HEK293 (cell line): ENCODE measurements around the gene B4GALNT3.

ENCODE experiments used
- CTCF ChIA-PET: fragments of 350-600 bp; formaldehyde crosslinking; extraction: SDS; loops from one replicate; lab custom pipeline; 2021; ENCODE audit warnings: antibody characterized with exemption; lab: Yijun Ruan, JAX
- POLR2A ChIA-PET: fragments of 300-600 bp; formaldehyde crosslinking; extraction: SDS; loops from one replicate; lab custom pipeline; 2020; ENCODE audit warnings: antibody characterized with exemption, inconsistent platforms; lab: Yijun Ruan, JAX
- H3K27ac ChIP-seq: fragments of 200-500 bp; sonication (Bioruptor generic); 2 replicates; pipeline ENCODE4 v1.5.1; 2014; ENCODE audit warnings: low read depth, low read length, control low read depth, inconsistent platforms; ENCODE audit errors: extremely low read depth
- H3K36me3 ChIP-seq, 2 experiments: fragments of 200-500 bp in 1 of 2; sonication (Bioruptor generic) in 1 of 2; 1 replicate in 1 of 2; 2 replicates in 1 of 2; pipeline ENCODE4 v1.5.1; 2014 to 2017; ENCODE audit warnings: inconsistent platforms in 2 of 2, low read length in 2 of 2; ENCODE audit not compliant: control insufficient read depth in 2 of 2, insufficient read depth in 1 of 2
- H3K4me1 ChIP-seq: fragments of 200-500 bp; sonication (Bioruptor generic); 2 replicates; pipeline ENCODE4 v1.5.1; 2014; ENCODE audit warnings: mild to moderate bottlenecking, low read length, inconsistent platforms; ENCODE audit not compliant: control insufficient read depth, insufficient read depth
- H3K4me3 ChIP-seq: 2 replicates; pipeline ENCODE4 v1.5.1; 2011; ENCODE audit warnings: low read depth, mild to moderate bottlenecking, control low read depth, low read length, moderate library complexity
- H3K9me3 ChIP-seq: fragments of 200-500 bp; sonication (Bioruptor generic); 2 replicates; pipeline ENCODE4 v1.5.1; 2014; ENCODE audit warnings: low read depth, low read length, inconsistent platforms; ENCODE audit not compliant: control insufficient read depth, insufficient read depth
- BCL11A ChIP-seq: fragments of 450-650 bp; formaldehyde crosslinking; IDR thresholded peaks from 2 replicates; pipeline ENCODE4 v1.5.1; 2016; ENCODE audit warnings: low read depth, missing biosample characterization, missing genetic modification characterization
- KLF1 ChIP-seq: fragments of 450-650 bp; formaldehyde crosslinking; IDR thresholded peaks from 2 replicates; pipeline ENCODE4 v1.5.1; 2016; ENCODE audit warnings: missing biosample characterization, missing genetic modification characterization
- OVOL3 ChIP-seq: fragments of 450-650 bp; formaldehyde crosslinking; IDR thresholded peaks from 2 replicates; pipeline ENCODE4 v1.5.1; 2016; ENCODE audit warnings: missing biosample characterization, missing genetic modification characterization
- PBX3 ChIP-seq: sonication (generic); formaldehyde crosslinking; IDR thresholded peaks from 2 replicates; pipeline ENCODE4 v1.8.1; 2022; ENCODE audit warnings: mild to moderate bottlenecking, moderate library complexity, missing genetic modification reagents
- RBAK ChIP-seq: fragments of 450-650 bp; formaldehyde crosslinking; IDR thresholded peaks from 2 replicates; pipeline ENCODE4 v1.5.1; 2016; ENCODE audit warnings: missing biosample characterization, missing genetic modification characterization
- ZFP69B ChIP-seq: fragments of 450-650 bp; formaldehyde crosslinking; IDR thresholded peaks from 2 replicates; pipeline ENCODE4 v1.5.1; 2016; ENCODE audit warnings: missing biosample characterization, missing genetic modification characterization
- ZNF112 ChIP-seq: fragments of 450-650 bp; formaldehyde crosslinking; IDR thresholded peaks from 2 replicates; pipeline ENCODE4 v1.5.0; 2017; ENCODE audit warnings: missing biosample characterization, missing genetic modification characterization
- ZNF155 ChIP-seq: fragments of 450-650 bp; formaldehyde crosslinking; IDR thresholded peaks from 2 replicates; pipeline ENCODE4 v1.5.1; 2016; ENCODE audit warnings: missing biosample characterization, missing genetic modification characterization
- ZNF157 ChIP-seq: fragments of 450-650 bp; formaldehyde crosslinking; IDR thresholded peaks from 2 replicates; pipeline ENCODE4 v1.5.1; 2016; ENCODE audit warnings: missing biosample characterization, missing genetic modification characterization
- ZNF174 ChIP-seq: fragments of 450-650 bp; formaldehyde crosslinking; IDR thresholded peaks from 2 replicates; pipeline ENCODE4 v1.5.0; 2017; ENCODE audit warnings: missing biosample characterization, mild to moderate bottlenecking, missing genetic modification characterization
- ZNF202 ChIP-seq: fragments of 450-650 bp; formaldehyde crosslinking; IDR thresholded peaks from 2 replicates; pipeline ENCODE4 v1.5.1; 2016; ENCODE audit warnings: missing biosample characterization, missing genetic modification characterization, borderline replicate concordance
- ZNF223 ChIP-seq: fragments of 450-650 bp; formaldehyde crosslinking; IDR thresholded peaks from 2 replicates; pipeline ENCODE4 v1.5.1; 2016; ENCODE audit warnings: missing biosample characterization, missing genetic modification characterization
- ZNF239 ChIP-seq: fragments of 450-650 bp; formaldehyde crosslinking; IDR thresholded peaks from 2 replicates; pipeline ENCODE4 v1.5.1; 2016; ENCODE audit warnings: missing biosample characterization, missing genetic modification characterization
- ZNF24 ChIP-seq: fragments of 450-650 bp; formaldehyde crosslinking; IDR thresholded peaks from 2 replicates; pipeline ENCODE4 v1.5.1; 2016; ENCODE audit warnings: missing biosample characterization, missing genetic modification characterization
- ZNF292 ChIP-seq: fragments of 450-650 bp; formaldehyde crosslinking; IDR thresholded peaks from 2 replicates; pipeline ENCODE4 v1.5.1; 2016; ENCODE audit warnings: low read depth, missing biosample characterization, missing genetic modification characterization, borderline replicate concordance
- ZNF391 ChIP-seq: fragments of 450-650 bp; formaldehyde crosslinking; IDR thresholded peaks from 2 replicates; pipeline ENCODE4 v1.5.1; 2016; ENCODE audit warnings: low read depth, missing biosample characterization, missing genetic modification characterization, borderline replicate concordance
- ZNF394 ChIP-seq: fragments of 450-650 bp; formaldehyde crosslinking; IDR thresholded peaks from 2 replicates; pipeline ENCODE4 v1.5.1; 2016; ENCODE audit warnings: missing biosample characterization, missing genetic modification characterization, mild to moderate bottlenecking, moderate library complexity, borderline replicate concordance
- ZNF404 ChIP-seq: fragments of 450-650 bp; formaldehyde crosslinking; IDR thresholded peaks from 2 replicates; pipeline ENCODE4 v1.5.1; 2017; ENCODE audit warnings: missing biosample characterization, missing genetic modification characterization
- ZNF426 ChIP-seq: fragments of 450-650 bp; formaldehyde crosslinking; IDR thresholded peaks from 2 replicates; pipeline ENCODE4 v1.5.1; 2017; ENCODE audit warnings: missing biosample characterization, missing genetic modification characterization, mild to moderate bottlenecking, inconsistent platforms, moderate library complexity
- ZNF48 ChIP-seq: fragments of 450-650 bp; formaldehyde crosslinking; IDR thresholded peaks from 2 replicates; pipeline ENCODE4 v1.5.1; 2016; ENCODE audit warnings: missing biosample characterization, missing genetic modification characterization
- ZNF561 ChIP-seq: fragments of 450-650 bp; IDR thresholded peaks from 2 replicates; pipeline ENCODE4 v1.5.1; 2018; ENCODE audit warnings: missing biosample characterization, missing genetic modification characterization, borderline replicate concordance
- ZNF580 ChIP-seq: fragments of 450-650 bp; formaldehyde crosslinking; IDR thresholded peaks from 2 replicates; pipeline ENCODE4 v1.5.1; 2016; ENCODE audit warnings: missing biosample characterization, missing genetic modification characterization
- ZNF610 ChIP-seq: fragments of 450-650 bp; formaldehyde crosslinking; IDR thresholded peaks from 2 replicates; pipeline ENCODE4 v1.5.1; 2016; ENCODE audit warnings: missing biosample characterization, missing genetic modification characterization, borderline replicate concordance
- ZNF670 ChIP-seq: fragments of 450-650 bp; formaldehyde crosslinking; IDR thresholded peaks from 2 replicates; pipeline ENCODE4 v1.5.1; 2016; ENCODE audit warnings: missing biosample characterization, missing genetic modification characterization, low read depth
- ZNF776 ChIP-seq: fragments of 450-650 bp; formaldehyde crosslinking; IDR thresholded peaks from 2 replicates; pipeline ENCODE4 v1.5.0; 2017; ENCODE audit warnings: missing biosample characterization, missing genetic modification characterization, borderline replicate concordance
- ZNF777 ChIP-seq: fragments of 450-650 bp; formaldehyde crosslinking; IDR thresholded peaks from 2 replicates; pipeline ENCODE4 v1.5.1; 2017; ENCODE audit warnings: missing biosample characterization, missing genetic modification characterization, borderline replicate concordance
- TF ChIP-seq, protein P1 (sequence below): fragments of 450-650 bp; formaldehyde crosslinking; IDR thresholded peaks from 2 replicates; pipeline ENCODE4 v1.5.1; 2016; ENCODE audit warnings: missing biosample characterization, missing genetic modification characterization

Gene B4GALNT3

DNA sequence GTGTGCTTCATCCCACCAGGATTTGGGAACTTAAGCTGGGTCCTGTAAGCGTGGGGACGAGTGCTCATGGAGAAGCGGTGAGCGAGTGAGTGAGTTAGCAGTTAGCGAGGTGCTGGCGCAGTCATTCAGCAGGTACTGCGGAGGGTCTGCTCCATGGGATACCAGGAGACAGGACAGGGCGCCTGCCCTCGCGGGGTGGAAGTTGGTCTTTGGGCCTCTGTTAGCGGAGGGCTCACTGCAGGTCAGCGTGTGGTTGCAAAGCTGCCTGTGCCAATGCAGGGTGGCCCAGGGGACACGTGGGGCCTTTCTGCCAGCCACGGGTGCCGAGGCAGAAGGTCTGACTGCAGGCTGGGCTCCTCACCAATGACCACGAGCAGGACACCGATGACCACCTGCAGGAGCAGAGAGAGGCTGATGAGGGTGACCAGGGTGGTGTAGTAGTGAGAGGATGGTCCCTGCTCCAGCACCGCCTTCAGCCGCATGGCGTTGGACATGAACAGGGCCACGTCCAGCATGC, 105.9 kb downstream of the B4GALNT3 start (continued):
- TF ChIP-seq ZNF610 (tag by site-specific recombination) (no peak), ZNF202 (no peak), ZNF112 (tag by site-specific recombination) (no peak), ZNF670 (no peak), ZNF391 (no peak), ZNF157 (tag by site-specific recombination) (no peak), ZNF24 (tag by site-specific recombination) (no peak), ZNF404 (no peak)

- H3K36me3 ChIP-seq: peaks cover 0 to 2% of the 10 kb centered on the region in 2 experiments; a peak in 1 of 3 replicates
- no peak for TF ChIP-seq ZFP69B (tag by site-specific recombination)
- TF ChIP-seq, protein P1, sequence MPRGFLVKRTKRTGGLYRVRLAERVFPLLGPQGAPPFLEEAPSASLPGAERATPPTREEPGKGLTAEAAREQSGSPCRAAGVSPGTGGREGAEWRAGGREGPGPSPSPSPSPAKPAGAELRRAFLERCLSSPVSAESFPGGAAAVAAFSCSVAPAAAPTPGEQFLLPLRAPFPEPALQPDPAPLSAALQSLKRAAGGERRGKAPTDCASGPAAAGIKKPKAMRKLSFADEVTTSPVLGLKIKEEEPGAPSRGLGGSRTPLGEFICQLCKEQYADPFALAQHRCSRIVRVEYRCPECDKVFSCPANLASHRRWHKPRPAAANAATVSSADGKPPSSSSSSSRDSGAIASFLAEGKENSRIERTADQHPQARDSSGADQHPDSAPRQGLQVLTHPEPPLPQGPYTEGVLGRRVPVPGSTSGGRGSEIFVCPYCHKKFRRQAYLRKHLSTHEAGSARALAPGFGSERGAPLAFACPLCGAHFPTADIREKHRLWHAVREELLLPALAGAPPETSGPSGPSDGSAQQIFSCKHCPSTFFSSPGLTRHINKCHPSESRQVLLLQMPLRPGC: no peak
- TF ChIP-seq ZNF155: no peak
- TF ChIP-seq BCL11A (tag by site-specific recombination): no peak
- TF ChIP-seq ZNF777 (tag by site-specific recombination): no peak
- no peak for TF ChIP-seq RBAK
- TF ChIP-seq ZNF580: no peak
- TF ChIP-seq ZNF239: no peak
- no peak for TF ChIP-seq PBX3 (CRISPR knock-in tag)
- TF ChIP-seq ZNF174: no peak
- TF ChIP-seq KLF1: no peak
- TF ChIP-seq ZNF292 (tag by site-specific recombination): no peak
- no peak for TF ChIP-seq ZNF112 (tag by site-specific recombination)
- no peak for TF ChIP-seq ZNF561 (tag by site-specific recombination)
- no peak for TF ChIP-seq ZNF776
- no peak for TF ChIP-seq OVOL3 (tag by site-specific recombination)
- no peak for TF ChIP-seq ZNF48 (tag by site-specific recombination)
- TF ChIP-seq ZNF223 (tag by site-specific recombination): no peak
- no peak for TF ChIP-seq ZNF394 (tag by site-specific recombination)
- TF ChIP-seq ZNF426: no peak
- no peaks in the 10 kb centered on the region for H3K9me3 ChIP-seq
- no peak overlapping the region for H3K4me3 ChIP-seq
- H3K27ac ChIP-seq: no peak overlapping the region
- ChIA-PET CTCF (interaction anchor here (0.7 to 2.8 kb wide), 4 partner anchors 7 to 180 kb away, joined by 3 to 12 read pairs (median 8); no protein-coding TSS in a partner anchor), POLR2A (no interaction called here)
- H3K4me1 ChIP-seq: peaks cover 6% of the 10 kb centered on the region
These were observed 108.7 kb downstream of the B4GALNT3 start for GRCh38 chr12:568486-568885.
